HEK293T (cell line): ENCODE results near the gene IARS1.

Experiments
- CTCF ChIA-PET: fragments of 350-600 bp; formaldehyde crosslinking; extraction: SDS; loops from one replicate; lab custom pipeline; 2021; ENCODE audit warnings: antibody characterized with exemption, inconsistent platforms; lab: Yijun Ruan, JAX
- POLR2A ChIA-PET: fragments of 350-600 bp; formaldehyde crosslinking; extraction: SDS; loops from one replicate; lab custom pipeline; 2020; ENCODE audit warnings: antibody characterized with exemption, inconsistent platforms; lab: Yijun Ruan, JAX
- DNase-seq: peaks from one replicate; pipeline ENCODE4 v3.0.0; 2012; ENCODE audit warnings: mixed read lengths; ENCODE audit errors: extremely low spot score
- ARNT ChIP-seq: fragments of 450-650 bp; IDR thresholded peaks from 2 replicates; pipeline ENCODE4 v1.6.1; 2017; ENCODE audit warnings: mild to moderate bottlenecking
- BHLHE40 ChIP-seq: fragments of 450-650 bp; IDR thresholded peaks from 2 replicates; pipeline ENCODE4 v1.6.1; 2016; ENCODE audit warnings: mild to moderate bottlenecking, moderate library complexity, borderline replicate concordance
- CTBP1 ChIP-seq: fragments of 450-650 bp; IDR thresholded peaks from 2 replicates; pipeline ENCODE4 v1.6.1; 2016; ENCODE audit warnings: borderline replicate concordance
- ELF4 ChIP-seq: fragments of 450-650 bp; IDR thresholded peaks from 2 replicates; pipeline ENCODE4 v1.6.1; 2017; ENCODE audit warnings: antibody characterized with exemption
- FOXA1 ChIP-seq: fragments of 450-650 bp; IDR thresholded peaks from 2 replicates; pipeline ENCODE4 v1.6.1; 2016; ENCODE audit warnings: mild to moderate bottlenecking
- FOXK2 ChIP-seq: fragments of 450-650 bp; IDR thresholded peaks from 2 replicates; pipeline ENCODE4 v1.6.1; 2016; ENCODE audit warnings: mild to moderate bottlenecking
- FOXM1 ChIP-seq: fragments of 450-650 bp; IDR thresholded peaks from 2 replicates; pipeline ENCODE4 v1.6.1; 2017; ENCODE audit warnings: mild to moderate bottlenecking, borderline replicate concordance
- HDGF ChIP-seq: fragments of 450-650 bp; IDR thresholded peaks from 2 replicates; pipeline ENCODE4 v1.6.1; 2017; ENCODE audit warnings: antibody characterized with exemption, borderline replicate concordance
- L3MBTL2 ChIP-seq: fragments of 450-650 bp; conservative IDR thresholded peaks from 2 replicates; pipeline ENCODE4 v1.6.1; 2016; ENCODE audit warnings: mild to moderate bottlenecking
- LEF1 ChIP-seq: fragments of 450-650 bp; IDR thresholded peaks from 2 replicates; pipeline ENCODE4 v1.6.1; 2017; ENCODE audit warnings: mild to moderate bottlenecking, borderline replicate concordance
- NFRKB ChIP-seq: fragments of 450-650 bp; IDR thresholded peaks from 2 replicates; pipeline ENCODE4 v1.6.1; 2016; ENCODE audit warnings: mild to moderate bottlenecking, moderate library complexity
- SP1 ChIP-seq: fragments of 450-650 bp; IDR thresholded peaks from 2 replicates; pipeline ENCODE4 v1.6.1; 2017
- SUZ12 ChIP-seq: fragments of 450-650 bp; IDR thresholded peaks from 2 replicates; pipeline ENCODE4 v1.6.1; 2016; ENCODE audit warnings: mild to moderate bottlenecking
- TARDBP ChIP-seq: fragments of 450-650 bp; IDR thresholded peaks from 2 replicates; pipeline ENCODE4 v1.6.1; 2016
- ZNF384 ChIP-seq: fragments of 450-650 bp; IDR thresholded peaks from 2 replicates; pipeline ENCODE4 v1.6.1; 2016
- TF ChIP-seq, protein P1 (sequence below): fragments of 450-650 bp; IDR thresholded peaks from 2 replicates; pipeline ENCODE4 v1.6.1; 2016

Gene IARS1

DNA sequence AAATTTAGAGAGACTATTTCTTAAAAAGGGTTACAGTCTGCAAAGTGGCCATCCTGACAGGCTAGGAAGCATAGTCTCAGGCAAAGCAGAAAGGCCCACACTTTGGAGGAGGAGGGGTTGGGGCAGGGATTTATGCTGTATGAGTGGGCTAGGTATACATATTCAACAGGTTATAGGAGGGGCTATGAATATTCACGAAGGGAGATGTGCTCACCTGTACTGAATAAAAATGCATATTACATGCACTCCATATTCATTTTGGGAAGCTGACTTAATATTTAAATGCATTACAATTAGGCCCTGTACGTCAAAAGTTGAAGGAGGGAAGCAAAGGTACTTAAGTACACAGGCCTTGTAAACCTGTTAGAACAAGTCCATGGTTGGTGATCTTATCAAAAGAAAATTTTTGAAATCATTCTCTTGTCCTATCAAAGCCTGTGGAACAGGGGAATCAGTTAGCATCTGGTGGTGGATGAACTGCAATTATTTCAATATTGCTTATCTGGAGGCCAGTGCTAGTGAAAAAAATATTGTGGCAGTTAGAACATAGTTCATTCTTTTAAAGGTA, 33.9 kb upstream of the IARS1 start:
- ChIA-PET CTCF (no interaction called here), POLR2A (interaction anchor here (1.0 to 1.7 kb wide), 2 partner anchors 10 to 26 kb away, joined by 3 to 5 read pairs; no protein-coding TSS in a partner anchor)
- no peak for DNase-seq
- TF ChIP-seq FOXK2, result no peak
- TF ChIP-seq ELF4, result no peak
- no peak for TF ChIP-seq SUZ12
- no peak for TF ChIP-seq L3MBTL2
- TF ChIP-seq ARNT, result no peak
- no peak for TF ChIP-seq BHLHE40
- no peak for TF ChIP-seq SP1
- TF ChIP-seq, protein P1, sequence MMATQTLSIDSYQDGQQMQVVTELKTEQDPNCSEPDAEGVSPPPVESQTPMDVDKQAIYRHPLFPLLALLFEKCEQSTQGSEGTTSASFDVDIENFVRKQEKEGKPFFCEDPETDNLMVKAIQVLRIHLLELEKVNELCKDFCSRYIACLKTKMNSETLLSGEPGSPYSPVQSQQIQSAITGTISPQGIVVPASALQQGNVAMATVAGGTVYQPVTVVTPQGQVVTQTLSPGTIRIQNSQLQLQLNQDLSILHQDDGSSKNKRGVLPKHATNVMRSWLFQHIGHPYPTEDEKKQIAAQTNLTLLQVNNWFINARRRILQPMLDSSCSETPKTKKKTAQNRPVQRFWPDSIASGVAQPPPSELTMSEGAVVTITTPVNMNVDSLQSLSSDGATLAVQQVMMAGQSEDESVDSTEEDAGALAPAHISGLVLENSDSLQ, result no peak

- ChIA-PET POLR2A (interaction anchor here (0.8 to 2.3 kb wide), 10 partner anchors 8 to 345 kb away, joined by 3 to 14 read pairs (median 4); partner anchors contain the start of gene IPPK), CTCF (no interaction called here)
- DNase-seq, result no peak
- no peak for TF ChIP-seq FOXK2
- TF ChIP-seq HDGF, result no peak
- TF ChIP-seq ZNF384, result no peak
- TF ChIP-seq SP1, result no peak
- TF ChIP-seq LEF1, result no peak
- TF ChIP-seq TARDBP, result no peak
- TF ChIP-seq CTBP1, result no peak
- no peak for TF ChIP-seq SUZ12
- TF ChIP-seq, protein P1, result no peak
- no peak for TF ChIP-seq NFRKB
Measured at GRCh38 chr9:92325991-92326500, 32.5 kb upstream of the IARS1 start.

GRCh38 chr9:92325269-92325990, 31.9 kb upstream of the IARS1 start, which contains the start of the genes CENPP and NOL8:
Gene CENPP, plus strand, starts transcription at chr9:92325953.
Gene NOL8, minus strand, starts transcription at chr9:92325350. Its CDS starts 1,189 bp downstream, at chr9:92324161.
- TF ChIP-seq ELF4 (peak; percentile 85), CTBP1 (peak; percentile 94), NFRKB (0 out of 2 replicates have a peak, but pooled peaks have one; percentile 28), ARNT (peak; percentile 13; the same call in 1 of the 2 replicates), HDGF (no peak), SP1 (peak; percentile 17; the same call in 1 of the 2 replicates), BHLHE40 (peak; percentile 87), SUZ12 (no peak), L3MBTL2 (peak; percentile 98), ZNF384 (peak; percentile 99), LEF1 (no peak), FOXM1 (peak; percentile 67; the same call in 1 of the 2 replicates), FOXK2 (no peak), FOXA1 (no peak), TARDBP (no peak)
- TF ChIP-seq, protein P1, result peak; percentile 95
- CTCF ChIA-PET, result no interaction called here

DNA sequence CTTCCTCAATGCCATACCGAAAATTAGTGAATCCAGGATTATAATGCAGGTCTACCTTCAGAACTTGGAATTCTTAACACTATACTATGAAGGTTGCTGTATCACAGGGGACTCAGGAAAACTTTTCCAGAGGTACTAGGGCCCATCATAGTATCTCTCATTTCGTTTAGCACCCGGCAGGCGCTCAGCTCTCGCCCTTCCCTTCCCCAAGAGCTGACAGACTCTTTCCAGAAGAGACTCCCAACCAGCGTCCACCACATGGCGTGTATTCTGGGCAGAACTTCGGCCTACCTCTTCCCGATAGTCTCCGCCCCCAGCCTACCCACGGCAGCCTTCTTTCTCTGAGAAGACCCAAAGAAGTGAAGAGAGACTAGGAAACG, 31.4 kb upstream of the IARS1 start:
- DNase-seq, result no peak
- CTCF ChIA-PET, result no interaction called here
- POLR2A ChIA-PET, result interaction anchor here (0.9 to 2.3 kb wide), 7 partner anchors 10 to 346 kb away, joined by 3 to 14 read pairs (median 5); partner anchors contain the start of gene IPPK

More at GRCh38 chr9:92325269-92325990, 31.9 kb upstream of the IARS1 start, which contains the start of the genes CENPP and NOL8:
- DNase-seq, result peak; percentile 81
- POLR2A ChIA-PET, result interaction anchor here (0.8 to 2.3 kb wide), 11 partner anchors 9 to 345 kb away, joined by 3 to 14 read pairs (median 4); partner anchors contain the start of gene IPPK

GRCh38 chr9:92324431-92324830, 30.9 kb upstream of the IARS1 start:
- no peak for DNase-seq
- ChIA-PET POLR2A (interaction anchor here (0.9 to 2.3 kb wide), 5 partner anchors 10 to 115 kb away, joined by 3 to 8 read pairs (median 4); no protein-coding TSS in a partner anchor), CTCF (no interaction called here)
- no peak for TF ChIP-seq BHLHE40
- TF ChIP-seq ARNT, result no peak
- TF ChIP-seq LEF1, result no peak
- no peak for TF ChIP-seq L3MBTL2
- no peak for TF ChIP-seq NFRKB
- no peak for TF ChIP-seq FOXM1
- TF ChIP-seq SUZ12, result no peak
- TF ChIP-seq ELF4, result no peak
- TF ChIP-seq, protein P1, result no peak
- TF ChIP-seq FOXK2, result no peak

More for the DNA sequence above, 31.4 kb upstream of the IARS1 start:
- no peak for TF ChIP-seq LEF1
- no peak for TF ChIP-seq FOXK2
- TF ChIP-seq L3MBTL2, result no peak
